ENCODE measurements around the gene PJVK. TPM values are rescaled to one million over a fixed set of nuclear protein-coding genes. Genes with fewer than 3 reads are reported as not detected.
A peak's percentile ranks its signal among the peaks of the same experiment; 100 is the strongest.

PJVK gene
- total and polyA plus RNA-seq, 2 of the 13 experiments (the other 11 are each of a cell fraction or from before 2014, with no cell fraction given) = 1.2 to 2.6 TPM

DNA sequence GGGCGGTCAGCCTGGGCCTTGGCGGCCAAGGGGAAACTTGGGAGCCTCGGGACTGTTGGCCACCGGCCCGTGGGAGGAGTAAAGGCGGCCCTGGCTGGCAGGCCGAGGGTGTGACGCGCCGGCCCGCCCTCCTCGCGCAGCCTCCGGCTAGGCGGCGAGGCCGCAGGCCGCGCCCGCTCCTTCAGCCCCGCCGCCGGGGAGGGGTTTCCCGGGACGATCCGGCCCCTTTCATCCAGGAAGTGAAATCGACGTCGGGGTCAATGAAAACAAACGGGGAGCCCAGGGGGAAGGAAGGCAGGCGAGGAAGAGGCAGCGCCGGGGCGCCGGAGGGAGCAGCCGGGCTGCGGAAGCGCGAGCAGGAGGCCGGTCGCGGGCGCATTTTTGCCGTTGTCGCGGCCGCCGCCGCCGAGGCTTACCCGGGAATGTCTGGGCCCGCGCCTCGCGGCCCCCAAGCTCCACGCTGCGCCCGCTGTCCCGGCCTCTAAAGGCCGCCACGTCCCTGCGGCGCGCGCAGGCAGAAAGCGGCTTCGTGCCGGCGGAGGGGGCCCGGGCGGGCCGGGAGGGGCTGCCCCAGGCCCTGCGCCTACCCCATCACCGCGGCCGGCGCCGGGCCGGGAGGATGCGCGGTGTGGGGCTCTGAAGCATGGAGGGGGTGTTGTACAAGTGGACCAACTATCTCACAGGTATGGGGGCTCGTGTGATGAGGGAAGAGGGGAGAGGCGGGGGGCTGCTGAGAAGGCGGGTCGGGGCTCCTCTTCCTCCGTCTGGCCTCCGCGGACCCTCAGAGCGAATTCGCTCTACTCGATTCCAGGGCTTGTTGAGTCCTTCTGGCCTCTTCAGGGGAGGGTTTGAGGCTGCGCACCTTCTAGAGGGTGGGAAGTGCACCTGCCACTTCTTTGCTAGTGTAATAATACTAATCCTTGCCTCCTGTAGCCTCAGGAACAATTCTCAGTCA lies 29.3 kb downstream of the PJVK start, which contains the start of gene PLEKHA3 (continued):
- TF ChIP-seq, protein P1, sequence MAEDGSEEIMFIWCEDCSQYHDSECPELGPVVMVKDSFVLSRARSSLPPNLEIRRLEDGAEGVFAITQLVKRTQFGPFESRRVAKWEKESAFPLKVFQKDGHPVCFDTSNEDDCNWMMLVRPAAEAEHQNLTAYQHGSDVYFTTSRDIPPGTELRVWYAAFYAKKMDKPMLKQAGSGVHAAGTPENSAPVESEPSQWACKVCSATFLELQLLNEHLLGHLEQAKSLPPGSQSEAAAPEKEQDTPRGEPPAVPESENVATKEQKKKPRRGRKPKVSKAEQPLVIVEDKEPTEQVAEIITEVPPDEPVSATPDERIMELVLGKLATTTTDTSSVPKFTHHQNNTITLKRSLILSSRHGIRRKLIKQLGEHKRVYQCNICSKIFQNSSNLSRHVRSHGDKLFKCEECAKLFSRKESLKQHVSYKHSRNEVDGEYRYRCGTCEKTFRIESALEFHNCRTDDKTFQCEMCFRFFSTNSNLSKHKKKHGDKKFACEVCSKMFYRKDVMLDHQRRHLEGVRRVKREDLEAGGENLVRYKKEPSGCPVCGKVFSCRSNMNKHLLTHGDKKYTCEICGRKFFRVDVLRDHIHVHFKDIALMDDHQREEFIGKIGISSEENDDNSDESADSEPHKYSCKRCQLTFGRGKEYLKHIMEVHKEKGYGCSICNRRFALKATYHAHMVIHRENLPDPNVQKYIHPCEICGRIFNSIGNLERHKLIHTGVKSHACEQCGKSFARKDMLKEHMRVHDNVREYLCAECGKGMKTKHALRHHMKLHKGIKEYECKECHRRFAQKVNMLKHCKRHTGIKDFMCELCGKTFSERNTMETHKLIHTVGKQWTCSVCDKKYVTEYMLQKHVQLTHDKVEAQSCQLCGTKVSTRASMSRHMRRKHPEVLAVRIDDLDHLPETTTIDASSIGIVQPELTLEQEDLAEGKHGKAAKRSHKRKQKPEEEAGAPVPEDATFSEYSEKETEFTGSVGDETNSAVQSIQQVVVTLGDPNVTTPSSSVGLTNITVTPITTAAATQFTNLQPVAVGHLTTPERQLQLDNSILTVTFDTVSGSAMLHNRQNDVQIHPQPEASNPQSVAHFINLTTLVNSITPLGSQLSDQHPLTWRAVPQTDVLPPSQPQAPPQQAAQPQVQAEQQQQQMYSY (CRISPR knock-in tag; IDR thresholded peaks at IDR 0.05) = peak; percentile 41; the same call in 1 of the 2 replicates
- TF ChIP-seq ZNF468 (CRISPR knock-in tag; IDR thresholded peaks at IDR 0.05) = no peak
- peak; percentile 86 for TF ChIP-seq TOPORS (CRISPR knock-in tag; IDR thresholded peaks at IDR 0.05)
- TF ChIP-seq KLF6 (CRISPR knock-in tag; IDR thresholded peaks at IDR 0.05) = peak; percentile 69; the same call in 1 of the 2 replicates
- no peak for TF ChIP-seq ZNF138 (CRISPR knock-in tag; IDR thresholded peaks at IDR 0.05; ENCODE audit: low read depth)
- TF ChIP-seq ZNF292 (CRISPR knock-in tag; IDR thresholded peaks at IDR 0.05; ENCODE audit: borderline replicate concordance, low read depth) = no peak
- no peak for TF ChIP-seq ZNF44 (CRISPR knock-in tag; IDR thresholded peaks at IDR 0.05)
- TF ChIP-seq ZFP36 (IDR thresholded peaks at IDR 0.05; ENCODE audit: borderline replicate concordance, low read depth, low read length, partially characterized antibody) = no peak
- TF ChIP-seq ZFP41 (CRISPR knock-in tag; IDR thresholded peaks at IDR 0.05; ENCODE audit: borderline replicate concordance) = 0 out of 2 replicates have a peak, but pooled peaks have one; percentile 26
- TF ChIP-seq ZNF674 (CRISPR knock-in tag; IDR thresholded peaks at IDR 0.05; ENCODE audit: low read depth) = no peak
- TF ChIP-seq, protein P2, sequence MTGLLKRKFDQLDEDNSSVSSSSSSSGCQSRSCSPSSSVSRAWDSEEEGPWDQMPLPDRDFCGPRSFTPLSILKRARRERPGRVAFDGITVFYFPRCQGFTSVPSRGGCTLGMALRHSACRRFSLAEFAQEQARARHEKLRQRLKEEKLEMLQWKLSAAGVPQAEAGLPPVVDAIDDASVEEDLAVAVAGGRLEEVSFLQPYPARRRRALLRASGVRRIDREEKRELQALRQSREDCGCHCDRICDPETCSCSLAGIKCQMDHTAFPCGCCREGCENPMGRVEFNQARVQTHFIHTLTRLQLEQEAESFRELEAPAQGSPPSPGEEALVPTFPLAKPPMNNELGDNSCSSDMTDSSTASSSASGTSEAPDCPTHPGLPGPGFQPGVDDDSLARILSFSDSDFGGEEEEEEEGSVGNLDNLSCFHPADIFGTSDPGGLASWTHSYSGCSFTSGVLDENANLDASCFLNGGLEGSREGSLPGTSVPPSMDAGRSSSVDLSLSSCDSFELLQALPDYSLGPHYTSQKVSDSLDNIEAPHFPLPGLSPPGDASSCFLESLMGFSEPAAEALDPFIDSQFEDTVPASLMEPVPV (CRISPR knock-in tag; IDR thresholded peaks at IDR 0.05) = 0 out of 2 replicates have a peak, but pooled peaks have one; percentile 38
- TF ChIP-seq YEATS4 (CRISPR knock-in tag; IDR thresholded peaks at IDR 0.05; ENCODE audit: borderline replicate concordance) = peak; percentile 71
- TF ChIP-seq, protein P3, sequence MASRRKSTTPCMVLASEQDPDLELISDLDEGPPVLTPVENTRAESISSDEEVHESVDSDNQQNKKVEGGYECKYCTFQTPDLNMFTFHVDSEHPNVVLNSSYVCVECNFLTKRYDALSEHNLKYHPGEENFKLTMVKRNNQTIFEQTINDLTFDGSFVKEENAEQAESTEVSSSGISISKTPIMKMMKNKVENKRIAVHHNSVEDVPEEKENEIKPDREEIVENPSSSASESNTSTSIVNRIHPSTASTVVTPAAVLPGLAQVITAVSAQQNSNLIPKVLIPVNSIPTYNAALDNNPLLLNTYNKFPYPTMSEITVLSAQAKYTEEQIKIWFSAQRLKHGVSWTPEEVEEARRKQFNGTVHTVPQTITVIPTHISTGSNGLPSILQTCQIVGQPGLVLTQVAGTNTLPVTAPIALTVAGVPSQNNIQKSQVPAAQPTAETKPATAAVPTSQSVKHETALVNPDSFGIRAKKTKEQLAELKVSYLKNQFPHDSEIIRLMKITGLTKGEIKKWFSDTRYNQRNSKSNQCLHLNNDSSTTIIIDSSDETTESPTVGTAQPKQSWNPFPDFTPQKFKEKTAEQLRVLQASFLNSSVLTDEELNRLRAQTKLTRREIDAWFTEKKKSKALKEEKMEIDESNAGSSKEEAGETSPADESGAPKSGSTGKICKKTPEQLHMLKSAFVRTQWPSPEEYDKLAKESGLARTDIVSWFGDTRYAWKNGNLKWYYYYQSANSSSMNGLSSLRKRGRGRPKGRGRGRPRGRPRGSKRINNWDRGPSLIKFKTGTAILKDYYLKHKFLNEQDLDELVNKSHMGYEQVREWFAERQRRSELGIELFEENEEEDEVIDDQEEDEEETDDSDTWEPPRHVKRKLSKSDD (CRISPR knock-in tag; IDR thresholded peaks at IDR 0.05; ENCODE audit: low read depth) = peak; percentile 28; the same call in 1 of the 2 replicates
- no peak for TF ChIP-seq KLF11 (CRISPR knock-in tag; IDR thresholded peaks at IDR 0.05)
- 0 out of 2 replicates have a peak, but pooled peaks have one; percentile 42 for TF ChIP-seq SNAPC2 (CRISPR knock-in tag; IDR thresholded peaks at IDR 0.05)
- TF ChIP-seq HOXD1 (CRISPR knock-in tag; IDR thresholded peaks at IDR 0.05) = no peak; the same call in 1 of the 2 replicates
- TF ChIP-seq, protein P4, sequence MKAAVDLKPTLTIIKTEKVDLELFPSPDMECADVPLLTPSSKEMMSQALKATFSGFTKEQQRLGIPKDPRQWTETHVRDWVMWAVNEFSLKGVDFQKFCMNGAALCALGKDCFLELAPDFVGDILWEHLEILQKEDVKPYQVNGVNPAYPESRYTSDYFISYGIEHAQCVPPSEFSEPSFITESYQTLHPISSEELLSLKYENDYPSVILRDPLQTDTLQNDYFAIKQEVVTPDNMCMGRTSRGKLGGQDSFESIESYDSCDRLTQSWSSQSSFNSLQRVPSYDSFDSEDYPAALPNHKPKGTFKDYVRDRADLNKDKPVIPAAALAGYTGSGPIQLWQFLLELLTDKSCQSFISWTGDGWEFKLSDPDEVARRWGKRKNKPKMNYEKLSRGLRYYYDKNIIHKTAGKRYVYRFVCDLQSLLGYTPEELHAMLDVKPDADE (CRISPR knock-in tag; IDR thresholded peaks at IDR 0.05) = 0 out of 2 replicates have a peak, but pooled peaks have one; percentile 38
- TF ChIP-seq KAT8 (CRISPR knock-in tag; IDR thresholded peaks at IDR 0.05) = peak; percentile 52; the same call in 1 of the 2 replicates
